HepG2 (cell line): ENCODE results near the gene UBE2L6. TPM values are rescaled to one million over a fixed set of nuclear protein-coding genes. Genes with fewer than 3 reads are reported as not detected.
A peak's percentile ranks its signal among the peaks of the same experiment; 100 is the strongest.

Experiments used
- ATAC-seq: fragments of 200-7000 bp; cut with Tn5 transposase; 3 replicates; pipeline ENCODE4 v1.9.1; 2020; ENCODE audit warnings: mild to moderate bottlenecking, moderate library complexity
- BruUV-seq: library from RNA; stranded (reverse); fragments of 400-500 nt; replicated peaks from 2 replicates; lab custom pipeline; 2021; lab: Mats Ljungman, UMichigan
- CTCF ChIA-PET: fragments of 300-600 bp; formaldehyde crosslinking; extraction: SDS; loops from one replicate; lab custom pipeline; 2021; ENCODE audit warnings: low total read pairs, inconsistent platforms, low intra/inter-chr PET ratio; lab: Yijun Ruan, JAX
- POLR2A ChIA-PET: fragments of 350-600 bp; sonication (Branson Sonifier 250); formaldehyde crosslinking; loops from one replicate; lab custom pipeline; 2020; ENCODE audit warnings: antibody characterized with exemption, inconsistent platforms; lab: Yijun Ruan, JAX
- DNase-seq: peaks from one replicate; pipeline ENCODE4 v3.0.0-alpha.2; 2015; ENCODE audit warnings: low spot score
- FAIRE-seq: peaks from 3 replicates; lab custom pipeline; 2011; peaks lifted over from hg19 to GRCh38; lab: Jason Lieb, UNC
- H2AFZ ChIP-seq: one replicate; pipeline ENCODE4 v1.6.1; 2011; ENCODE audit warnings: low read length, inconsistent platforms
- H3K27ac ChIP-seq: fragments of 300-600 bp; 3 replicates; pipeline ENCODE4 v1.8.0; 2011; ENCODE audit warnings: mixed run types, mild to moderate bottlenecking, mixed read lengths, low read length, inconsistent platforms; ENCODE audit not compliant: insufficient read depth; ENCODE audit errors: extremely low read length
- H3K27me3 ChIP-seq, 2 experiments: fragments of 200-600 bp in 1 of 2; 2 replicates in 1 of 2; 3 replicates in 1 of 2; pipeline versions ENCODE4 v1.6.0 to v1.8.0; 2011; ENCODE audit warnings: low read length in 2 of 2, mild to moderate bottlenecking in 2 of 2, moderate library complexity in 2 of 2, inconsistent platforms in 1 of 2; ENCODE audit not compliant: insufficient read depth in 2 of 2, control insufficient read depth in 1 of 2
- H3K36me3 ChIP-seq, 2 experiments: fragments of 200-600 bp in 1 of 2; replicated peaks in 1 of 2; 2 replicates in 1 of 2; 3 replicates in 1 of 2; pipeline versions ENCODE4 v1.5.1 to v1.8.0; 2011; ENCODE audit warnings: low read length in 2 of 2, inconsistent platforms in 1 of 2; ENCODE audit not compliant: insufficient read depth in 2 of 2, control insufficient read depth in 1 of 2
- H3K4me1 ChIP-seq: 2 replicates; pipeline ENCODE4 v1.5.1; 2012; ENCODE audit warnings: low read length, inconsistent platforms; ENCODE audit not compliant: insufficient read depth
- H3K4me2 ChIP-seq: 2 replicates; pipeline ENCODE4 v1.6.0; 2011; ENCODE audit warnings: low read depth, low read length, inconsistent platforms
- H3K4me3 ChIP-seq, 3 experiments: fragments of 200-600 bp in 1 of 3; sonication (generic), shearing (Covaris generic) in 1 of 3; replicated peaks in 1 of 3; 2 replicates each; pipeline ENCODE4 v1.5.1; 2011 to 2016; ENCODE audit warnings: low read length in 3 of 3, inconsistent platforms in 2 of 3, low read depth in 2 of 3, mild to moderate bottlenecking in 2 of 3, control low read depth in 1 of 3, mixed read lengths in 1 of 3; ENCODE audit not compliant: insufficient read depth in 1 of 3
- H3K79me2 ChIP-seq: one replicate; pipeline ENCODE4 v1.6.1; 2011; ENCODE audit warnings: low read length, inconsistent platforms; ENCODE audit not compliant: insufficient read depth
- H3K9ac ChIP-seq: 2 replicates; pipeline ENCODE4 v1.6.0; 2011; ENCODE audit warnings: mild to moderate bottlenecking, low read depth, low read length, inconsistent platforms; ENCODE audit not compliant: insufficient read depth
- H3K9me3 ChIP-seq: 2 replicates; pipeline ENCODE4 v1.5.1; 2012; ENCODE audit warnings: mild to moderate bottlenecking, low read length
- H4K20me1 ChIP-seq: 2 replicates; pipeline ENCODE4 v1.6.0; 2011; ENCODE audit warnings: inconsistent platforms, mild to moderate bottlenecking, low read length, moderate library complexity; ENCODE audit not compliant: insufficient read depth
- CERS6 ChIP-seq: sonication (generic); formaldehyde crosslinking; IDR thresholded peaks from 2 replicates; pipeline ENCODE4 v1.5.0; 2020; ENCODE audit warnings: missing genetic modification reagents
- CREB1 ChIP-seq, 2 experiments: fragments of 450-650 bp in 1 of 2; IDR thresholded peaks; 2 replicates each; pipeline ENCODE4 v1.6.1; 2016 to 2017; ENCODE audit warnings: control low read depth in 1 of 2, mild to moderate bottlenecking in 1 of 2, missing compliant biosample characterization in 1 of 2, missing genetic modification characterization in 1 of 2
- ETV5 ChIP-seq: IDR thresholded peaks from 2 replicates; pipeline ENCODE4 v1.6.1; 2018; ENCODE audit warnings: missing biosample characterization, missing genetic modification reagents, inconsistent platforms, borderline replicate concordance
- GLI4 ChIP-seq: sonication (generic); formaldehyde crosslinking; IDR thresholded peaks from 2 replicates; pipeline ENCODE4 v1.5.1; 2020; ENCODE audit warnings: missing genetic modification reagents, mild to moderate bottlenecking, moderate library complexity, borderline replicate concordance
- HNF1B ChIP-seq: sonication (generic); formaldehyde crosslinking; IDR thresholded peaks from 2 replicates; pipeline ENCODE4 v1.5.1; 2020; ENCODE audit warnings: mild to moderate bottlenecking, moderate library complexity, missing genetic modification reagents
- KDM1A ChIP-seq: IDR thresholded peaks from 2 replicates; pipeline ENCODE4 v1.6.1; 2016; ENCODE audit warnings: missing compliant biosample characterization
- KLF9 ChIP-seq: IDR thresholded peaks from 2 replicates; pipeline ENCODE4 v1.6.1; 2016; ENCODE audit warnings: low read depth
- MEIS2 ChIP-seq: sonication (generic); formaldehyde crosslinking; IDR thresholded peaks from 2 replicates; pipeline ENCODE4 v1.9.0; 2021; ENCODE audit warnings: mild to moderate bottlenecking, missing genetic modification reagents
- MTA3 ChIP-seq: sonication (generic); formaldehyde crosslinking; IDR thresholded peaks from 2 replicates; pipeline ENCODE4 v1.4.0; 2020; ENCODE audit warnings: missing genetic modification reagents
- XRCC5 ChIP-seq: fragments of 200-400 bp; formaldehyde crosslinking; optimal IDR thresholded peaks from 2 replicates; pipeline ENCODE3; 2017; ENCODE audit warnings: mild to moderate bottlenecking, low read length
- ZNF160 ChIP-seq: sonication (generic); formaldehyde crosslinking; IDR thresholded peaks from 2 replicates; pipeline ENCODE4 v1.8.0; 2022; ENCODE audit warnings: mild to moderate bottlenecking, inconsistent platforms, missing genetic modification reagents
- ZNF501 ChIP-seq: sonication (generic); formaldehyde crosslinking; IDR thresholded peaks from 2 replicates; pipeline ENCODE4 v1.5.1; 2020; ENCODE audit warnings: mild to moderate bottlenecking, moderate library complexity, missing genetic modification reagents
- WGBS: methylation state at CpG from one replicate; pipeline ENCODE4 v1.1.6; 2017; ENCODE audit warnings: low lambda C conversion rate; 5-methylcytosine and 5-hydroxymethylcytosine counted together
- in situ Hi-C: cut with HindIII; loops from 2 replicates; pipeline ENCODE4 v1.10.0; 2017; ENCODE audit warnings: low pct_unique_long_range_greater_than_20kb; ENCODE audit not compliant: extremely low pct_ligation_motif_present
- intact Hi-C: fragments of 100-400 bp; cut with micrococcal nuclease; formaldehyde crosslinking; loops from one replicate; pipeline ENCODE4 v1.10.0; 2022; ENCODE audit not compliant: unreplicated experiment
- polyA plus RNA-seq, 8 experiments: library from polyadenylated mRNA; depleted of rRNA in 3 of 8; stranded (reverse) in 7 of 8; unstranded in 1 of 8; fragments of >200 nt; fragmentation: Illumina TruSeq in 4 of 8; extraction: Trizol in 4 of 8; gene quantifications; 2 replicates each; pipeline versions ENCODE4 v1.2.1 to v1.2.3, GENCODE V29; 2011 to 2016; ENCODE audit warnings: low read depth in 4 of 8, missing spikeins in 1 of 8, mixed read lengths in 1 of 8; ENCODE audit not compliant: insufficient read depth in 1 of 8
- total RNA-seq, 5 experiments: library from RNA; depleted of rRNA; stranded (reverse); fragments of >200 nt; fragmentation: Illumina TruSeq; extraction: Trizol; gene quantifications; 2 replicates each; pipeline ENCODE4 v1.2.3, GENCODE V29; 2016; ENCODE audit warnings: low read depth in 1 of 5
- TF ChIP-seq, protein P1 (sequence below): IDR thresholded peaks from 2 replicates; pipeline ENCODE4 v1.6.1; 2016; ENCODE audit warnings: mild to moderate bottlenecking

Gene UBE2L6
- total and polyA plus RNA-seq, 2 of the 13 experiments (the other 11 are each of a cell fraction or from before 2014, with no cell fraction given), result 30.3 to 30.4 TPM

- no peak overlapping the region for H2AFZ ChIP-seq
- 57% methylated on average over 6 of the region's 6 CpGs for WGBS
- FAIRE-seq (no peak), ATAC-seq (no peak), DNase-seq (no peak)
- intact Hi-C loops (no loop called here), in situ Hi-C loops (no loop called here)
- no peaks in the 10 kb centered on the region for H3K9me3 ChIP-seq
- POLR2A ChIA-PET, result no interaction called here
- 0 out of 5 replicates have a peak, but pooled peaks cover 1 to 8% of the 10 kb centered on the region in 2 experiments for H3K36me3 ChIP-seq
- no peaks in the 10 kb centered on the region for H3K79me2 ChIP-seq
- no peak overlapping the region for H3K4me3 ChIP-seq
- peaks cover 0 to 4% of the 10 kb centered on the region in 2 experiments; a peak in 2 of 5 replicates for H3K27me3 ChIP-seq
- no TSS peak for BruUV-seq
- no peaks in the 10 kb centered on the region for H4K20me1 ChIP-seq
- H3K9ac ChIP-seq, result no peak overlapping the region
- TF ChIP-seq ZNF160 (CRISPR knock-in tag) (no peak), KDM1A (CRISPR knock-in tag) (no peak)
- peaks cover 40% of the 10 kb centered on the region for H3K4me1 ChIP-seq
- H3K4me2 ChIP-seq, result no peak overlapping the region
- no peak overlapping the region for H3K27ac ChIP-seq
- CTCF ChIA-PET, result interaction anchor here (1.1 to 1.4 kb wide), 2 partner anchors 94 to 98 kb away, joined by 3 to 7 read pairs; no protein-coding TSS in a partner anchor
Measured at GRCh38 chr11:57547854-57548377, 19.6 kb downstream of the UBE2L6 start.

DNA sequence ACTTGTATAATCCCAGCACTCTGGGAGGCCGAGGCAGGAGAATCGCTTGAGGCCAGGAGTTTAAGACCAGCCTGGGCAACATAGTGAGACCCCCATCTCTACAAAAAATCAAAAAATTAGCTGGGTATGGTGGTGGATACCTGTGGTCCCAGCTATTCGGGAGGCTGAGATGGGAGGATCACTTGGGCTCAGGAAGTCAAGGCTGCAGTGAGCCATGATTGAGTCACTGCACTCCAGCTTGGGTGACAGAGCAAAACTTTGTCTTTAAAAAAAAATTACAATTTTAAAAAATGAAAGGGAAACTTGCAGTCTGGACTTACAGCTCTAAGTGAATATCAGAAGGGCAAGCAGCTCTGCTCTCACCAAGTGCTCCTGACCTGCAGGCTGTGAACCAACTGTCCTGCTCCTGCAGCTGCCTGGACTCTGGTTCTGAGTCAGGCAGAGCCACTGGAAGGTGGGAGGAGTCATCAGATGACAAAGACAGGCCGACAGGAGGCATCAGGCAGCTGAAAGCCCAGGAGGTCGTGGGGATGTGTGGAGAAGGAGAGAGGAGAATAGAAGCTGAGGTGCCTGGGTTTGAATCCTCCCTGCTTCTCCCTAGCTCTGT is 20.5 kb downstream of the UBE2L6 start:
- intact Hi-C loops, result no loop called here
- ChIA-PET POLR2A (interaction anchor here (1.0 to 1.3 kb wide), 2 partner anchors 16 to 93 kb away, joined by 3 to 4 read pairs; partner anchors contain the start of gene TIMM10), CTCF (interaction anchor here (1.1 to 1.4 kb wide), 2 partner anchors 95 to 98 kb away, joined by 3 to 7 read pairs; no protein-coding TSS in a partner anchor)
- peaks cover 0 to 4% of the 10 kb centered on the region in 2 experiments; a peak in 2 of 5 replicates for H3K27me3 ChIP-seq
- FAIRE-seq, result peak; percentile 79
- no peaks in the 10 kb centered on the region for H3K9me3 ChIP-seq
- no peak overlapping the region for H3K4me2 ChIP-seq
- no peak overlapping the region for H3K27ac ChIP-seq
- no peak overlapping the region for H3K9ac ChIP-seq
- peaks cover 30% of the 10 kb centered on the region for H3K4me1 ChIP-seq
- no peak overlapping the region for H2AFZ ChIP-seq
- 45% methylated on average over 5 of the region's 5 CpGs for WGBS
- in situ Hi-C loops, result no loop called here
- peak; percentile 75 for DNase-seq
- no peaks in the 10 kb centered on the region for H3K79me2 ChIP-seq
- BruUV-seq, result no TSS peak
- 0 out of 5 replicates have a peak, but pooled peaks cover 0 to 8% of the 10 kb centered on the region in 2 experiments for H3K36me3 ChIP-seq
- peak; percentile 96 for ATAC-seq
- no peaks in the 10 kb centered on the region for H4K20me1 ChIP-seq
- no peak overlapping the region for H3K4me3 ChIP-seq
- no peak for TF ChIP-seq KLF9
- TF ChIP-seq MEIS2 (CRISPR knock-in tag), result 0 out of 2 replicates have a peak, but pooled peaks have one; percentile 50
- TF ChIP-seq CERS6, result no peak
- TF ChIP-seq ETV5 (CRISPR knock-in tag), result no peak
- TF ChIP-seq HNF1B (CRISPR knock-in tag), result no peak
- TF ChIP-seq XRCC5, result peak; percentile 22
- TF ChIP-seq GLI4, result no peak
- TF ChIP-seq MTA3, result no peak
- TF ChIP-seq ZNF501 (CRISPR knock-in tag), result peak; percentile 27; the same call in 1 of the 2 replicates
- TF ChIP-seq CREB1 (IDR thresholded peaks at IDR 0.05), result no peak
- no peak for TF ChIP-seq CREB1 (CRISPR knock-in tag; IDR thresholded peaks at IDR 0.05)
- TF ChIP-seq, protein P1, sequence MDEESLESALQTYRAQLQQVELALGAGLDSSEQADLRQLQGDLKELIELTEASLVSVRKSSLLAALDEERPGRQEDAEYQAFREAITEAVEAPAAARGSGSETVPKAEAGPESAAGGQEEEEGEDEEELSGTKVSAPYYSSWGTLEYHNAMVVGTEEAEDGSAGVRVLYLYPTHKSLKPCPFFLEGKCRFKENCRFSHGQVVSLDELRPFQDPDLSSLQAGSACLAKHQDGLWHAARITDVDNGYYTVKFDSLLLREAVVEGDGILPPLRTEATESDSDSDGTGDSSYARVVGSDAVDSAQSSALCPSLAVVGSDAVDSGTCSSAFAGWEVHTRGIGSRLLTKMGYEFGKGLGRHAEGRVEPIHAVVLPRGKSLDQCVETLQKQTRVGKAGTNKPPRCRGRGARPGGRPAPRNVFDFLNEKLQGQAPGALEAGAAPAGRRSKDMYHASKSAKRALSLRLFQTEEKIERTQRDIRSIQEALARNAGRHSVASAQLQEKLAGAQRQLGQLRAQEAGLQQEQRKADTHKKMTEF (CRISPR knock-in tag), result no peak
